Karpas-422 (cell line): ENCODE data around the gene BAG3. TPM values are rescaled to one million over a fixed set of nuclear protein-coding genes. Genes with fewer than 3 reads are reported as not detected.

ENCODE experiments used
- DNase-seq: peaks from one replicate; pipeline ENCODE4 v3.0.0-alpha.2; 2015
- H2AFZ ChIP-seq: fragments of 200-600 bp; sonication (generic); 2 replicates; pipeline ENCODE4 v1.6.1; 2014; ENCODE audit warnings: antibody characterized with exemption, low read length, mixed read lengths
- H3K27ac ChIP-seq: fragments of 200-600 bp; sonication (generic); 2 replicates; pipeline ENCODE4 v1.5.1; 2014; ENCODE audit warnings: mild to moderate bottlenecking, low read length, moderate library complexity
- H3K27me3 ChIP-seq: fragments of 200-600 bp; sonication (generic); 2 replicates; pipeline ENCODE4 v1.6.1; 2014; ENCODE audit warnings: low read length, mixed read lengths
- H3K36me3 ChIP-seq: fragments of 200-600 bp; sonication (generic); 2 replicates; pipeline ENCODE4 v1.6.1; 2014; ENCODE audit warnings: low read length, mixed read lengths; ENCODE audit not compliant: insufficient read depth
- H3K4me1 ChIP-seq: fragments of 200-600 bp; sonication (generic); 2 replicates; pipeline ENCODE4 v1.6.1; 2014; ENCODE audit warnings: mild to moderate bottlenecking, low read length, mixed read lengths
- H3K4me2 ChIP-seq: fragments of 200-600 bp; sonication (generic); 2 replicates; pipeline ENCODE4 v1.6.1; 2014; ENCODE audit warnings: low read length, low read depth, mild to moderate bottlenecking; ENCODE audit not compliant: poor library complexity, severe bottlenecking
- H3K4me3 ChIP-seq: fragments of 200-600 bp; sonication (generic); 2 replicates; pipeline ENCODE4 v1.5.1; 2014; ENCODE audit warnings: mild to moderate bottlenecking, antibody characterized with exemption, low read length, mixed read lengths
- H3K79me2 ChIP-seq: fragments of 200-600 bp; sonication (generic); 2 replicates; pipeline ENCODE4 v1.6.1; 2014; ENCODE audit warnings: mild to moderate bottlenecking, low read length, mixed read lengths
- H3K9ac ChIP-seq: fragments of 200-600 bp; sonication (generic); 2 replicates; pipeline ENCODE4 v1.6.0; 2014; ENCODE audit warnings: low read length
- H3K9me2 ChIP-seq: fragments of 200-600 bp; sonication (generic), shearing (Covaris generic); replicated peaks from 2 replicates; pipeline ENCODE4 v1.6.0; 2014; ENCODE audit warnings: mild to moderate bottlenecking, low read length, moderate library complexity; ENCODE audit not compliant: insufficient read depth
- H3K9me3 ChIP-seq: fragments of 300-700, 200-600 bp; sonication (generic); 2 replicates; pipeline ENCODE4 v1.6.1; 2014; ENCODE audit warnings: low read length, mixed read lengths
- H4K20me1 ChIP-seq: fragments of 200-600 bp; sonication (generic); 2 replicates; pipeline ENCODE4 v1.6.1; 2014; ENCODE audit warnings: mild to moderate bottlenecking, antibody characterized with exemption, low read length, low read depth; ENCODE audit not compliant: insufficient read depth
- total RNA-seq: library from RNA; depleted of rRNA; stranded (reverse); fragments of >200 nt; shearing (Covaris generic); gene quantifications from 2 replicates; pipeline ENCODE4 v1.2.3, GENCODE V29; 2014; ENCODE audit warnings: low replicate concordance

Gene BAG3
- total RNA-seq, 1 experiment from 2014 or later, result 1.4 TPM

GRCh38 chr10:119644205-119644814 is 6.9 kb upstream of the BAG3 start:
- Histone ChIP-seq H3K9me3 (peaks cover 7% of the 10 kb centered on the region), H4K20me1 (no peaks in the 10 kb centered on the region), H3K4me3 (no peak overlapping the region), H3K27me3 (0 out of 2 replicates have a peak, but pooled peaks cover 4% of the 10 kb centered on the region), H3K27ac (no peak overlapping the region), H3K79me2 (no peaks in the 10 kb centered on the region), H3K4me1 (no peaks in the 10 kb centered on the region), H3K9me2 (no peaks in the 10 kb centered on the region), H3K4me2 (no peak overlapping the region), H3K9ac (no peak overlapping the region), H3K36me3 (no peaks in the 10 kb centered on the region), H2AFZ (no peak overlapping the region)
- no peak for DNase-seq

GRCh38 chr10:119644994-119645393 is 6.2 kb upstream of the BAG3 start:
- Histone ChIP-seq H3K9me2 (no peaks in the 10 kb centered on the region), H3K9me3 (peaks cover 7% of the 10 kb centered on the region), H4K20me1 (no peaks in the 10 kb centered on the region), H3K36me3 (no peaks in the 10 kb centered on the region), H2AFZ (no peak overlapping the region), H3K27ac (no peak overlapping the region), H3K4me2 (no peak overlapping the region), H3K9ac (no peak overlapping the region), H3K4me1 (no peaks in the 10 kb centered on the region; the same call in 1 of the 2 replicates), H3K27me3 (0 out of 2 replicates have a peak, but pooled peaks cover 4% of the 10 kb centered on the region), H3K79me2 (no peaks in the 10 kb centered on the region), H3K4me3 (no peak overlapping the region)
- DNase-seq, result no peak

- peak overlapping the region; percentile 71 for H3K4me3 ChIP-seq
- H3K4me2 ChIP-seq, result peak overlapping the region; percentile 74
- no peaks in the 10 kb centered on the region for H4K20me1 ChIP-seq
- H3K27me3 ChIP-seq, result no peaks in the 10 kb centered on the region
- H3K4me1 ChIP-seq, result peaks cover 31% of the 10 kb centered on the region
- no peaks in the 10 kb centered on the region for H3K9me2 ChIP-seq
- H3K27ac ChIP-seq, result no peak overlapping the region
- DNase-seq, result no peak
- peak overlapping the region; percentile 74 for H3K9ac ChIP-seq
- no peaks in the 10 kb centered on the region; the same call in 1 of the 2 replicates for H3K9me3 ChIP-seq
- H3K36me3 ChIP-seq, result no peaks in the 10 kb centered on the region
- H2AFZ ChIP-seq, result peak overlapping the region; percentile 89; the same call in 1 of the 2 replicates
- H3K79me2 ChIP-seq, result no peaks in the 10 kb centered on the region
Observed at GRCh38 chr10:119650062-119650461, 1.1 kb upstream of the BAG3 start.

GRCh38 chr10:119651514-119652360 is 557 bp downstream of the BAG3 start:
- Histone ChIP-seq H3K9me2 (no peaks in the 10 kb centered on the region), H3K36me3 (no peaks in the 10 kb centered on the region), H3K9me3 (no peaks in the 10 kb centered on the region), H3K4me3 (peak overlapping the region; percentile 71), H3K4me2 (peak overlapping the region; percentile 74), H3K9ac (peak overlapping the region; percentile 74), H3K27ac (no peak overlapping the region), H2AFZ (peak overlapping the region; percentile 81), H3K79me2 (no peaks in the 10 kb centered on the region), H3K4me1 (peaks cover 31% of the 10 kb centered on the region), H3K27me3 (no peaks in the 10 kb centered on the region), H4K20me1 (no peaks in the 10 kb centered on the region)
- no peak for DNase-seq

GRCh38 chr10:119652361-119652730 is 1.2 kb downstream of the BAG3 start:
- Histone ChIP-seq H3K27ac (no peak overlapping the region), H4K20me1 (no peaks in the 10 kb centered on the region), H3K9me2 (no peaks in the 10 kb centered on the region), H3K9me3 (no peaks in the 10 kb centered on the region), H2AFZ (no peak overlapping the region), H3K4me3 (peak overlapping the region; percentile 23; the same call in 1 of the 2 replicates), H3K36me3 (no peaks in the 10 kb centered on the region), H3K79me2 (no peaks in the 10 kb centered on the region), H3K27me3 (no peaks in the 10 kb centered on the region), H3K4me2 (peak overlapping the region; percentile 57), H3K9ac (no peak overlapping the region), H3K4me1 (peaks cover 31% of the 10 kb centered on the region)
- DNase-seq, result peak; percentile 70

- no peak overlapping the region for H3K27ac ChIP-seq
- no peaks in the 10 kb centered on the region for H3K36me3 ChIP-seq
Observed at GRCh38 chr10:119653209-119653608, 2.0 kb downstream of the BAG3 start.

GRCh38 chr10:119653916-119654315 is 2.7 kb downstream of the BAG3 start:
- Histone ChIP-seq H2AFZ (no peak overlapping the region), H3K4me1 (peaks cover 31% of the 10 kb centered on the region), H3K9me2 (no peaks in the 10 kb centered on the region), H3K27ac (no peak overlapping the region), H3K9ac (no peak overlapping the region), H3K79me2 (no peaks in the 10 kb centered on the region), H3K27me3 (no peaks in the 10 kb centered on the region), H3K4me3 (no peak overlapping the region), H3K4me2 (no peak overlapping the region), H4K20me1 (no peaks in the 10 kb centered on the region), H3K36me3 (no peaks in the 10 kb centered on the region), H3K9me3 (no peaks in the 10 kb centered on the region)
- no peak for DNase-seq

More at GRCh38 chr10:119653209-119653608, 2.0 kb downstream of the BAG3 start:
- Histone ChIP-seq H4K20me1 (no peaks in the 10 kb centered on the region), H3K4me1 (peaks cover 31% of the 10 kb centered on the region), H3K4me3 (no peak overlapping the region), H3K9ac (no peak overlapping the region), H3K27me3 (no peaks in the 10 kb centered on the region), H3K9me3 (no peaks in the 10 kb centered on the region), H3K9me2 (no peaks in the 10 kb centered on the region), H3K79me2 (no peaks in the 10 kb centered on the region), H2AFZ (no peak overlapping the region), H3K4me2 (peak overlapping the region; percentile 57)
- no peak for DNase-seq

GRCh38 chr10:119654540-119654939 is 3.4 kb downstream of the BAG3 start:
- Histone ChIP-seq H3K4me3 (no peak overlapping the region), H3K4me2 (no peak overlapping the region), H3K27me3 (no peaks in the 10 kb centered on the region), H3K36me3 (no peaks in the 10 kb centered on the region), H3K9me2 (no peaks in the 10 kb centered on the region), H2AFZ (no peak overlapping the region), H3K9ac (no peak overlapping the region), H3K79me2 (no peaks in the 10 kb centered on the region), H3K4me1 (peaks cover 31% of the 10 kb centered on the region), H3K27ac (no peak overlapping the region), H3K9me3 (no peaks in the 10 kb centered on the region), H4K20me1 (no peaks in the 10 kb centered on the region)
- no peak for DNase-seq
